SIG-M5 treated with dmso at 0.1 percent for 504 hours (cell line): ENCODE measurements around the gene SHROOM2.
"Not testable (repeated sequence)": the region's sequence is repeated elsewhere in the genome, so short reads cannot be mapped to it uniquely, and the experiment has no call there.

Source experiments
- DNase-seq: peaks from one replicate; lab custom pipeline; 2025; ENCODE audit not compliant: unreplicated experiment; lab: John Stamatoyannopoulos, UW

Gene SHROOM2

DNA sequence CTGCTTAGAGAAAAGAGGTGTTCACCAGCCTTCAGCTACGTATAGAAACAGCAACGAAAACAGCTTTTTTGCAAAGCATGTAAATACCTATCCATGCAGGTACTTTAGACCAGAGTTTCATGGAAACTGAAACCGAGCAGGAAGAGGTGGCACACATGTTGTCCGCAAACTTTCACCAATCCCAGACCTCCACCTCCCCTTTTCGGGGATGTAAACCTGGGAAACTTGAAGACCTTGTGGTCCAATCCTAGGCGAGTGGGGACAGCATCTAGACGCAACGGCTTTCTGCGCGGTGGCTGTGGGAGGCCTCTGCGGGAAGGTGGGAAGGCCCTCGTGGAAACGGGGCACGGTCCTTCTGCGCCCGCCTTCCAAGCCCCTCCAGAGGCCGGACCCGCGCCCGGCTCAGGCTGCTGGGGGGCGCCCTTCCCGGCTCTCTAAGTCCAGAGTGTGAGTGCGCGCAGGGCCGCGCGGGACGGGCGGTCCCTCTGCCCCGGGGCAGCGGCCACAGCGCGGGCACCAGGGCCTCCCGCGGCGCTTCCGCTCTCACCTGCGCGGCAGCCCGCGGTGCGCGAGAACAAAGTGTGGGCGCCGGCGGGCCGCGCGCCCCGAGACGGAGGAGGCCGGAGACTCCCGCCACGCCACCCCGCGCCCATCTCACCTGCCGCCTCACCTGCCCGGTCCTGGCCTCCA, 830 bp upstream of the SHROOM2 start:
- DNase-seq = no peak

DNA sequence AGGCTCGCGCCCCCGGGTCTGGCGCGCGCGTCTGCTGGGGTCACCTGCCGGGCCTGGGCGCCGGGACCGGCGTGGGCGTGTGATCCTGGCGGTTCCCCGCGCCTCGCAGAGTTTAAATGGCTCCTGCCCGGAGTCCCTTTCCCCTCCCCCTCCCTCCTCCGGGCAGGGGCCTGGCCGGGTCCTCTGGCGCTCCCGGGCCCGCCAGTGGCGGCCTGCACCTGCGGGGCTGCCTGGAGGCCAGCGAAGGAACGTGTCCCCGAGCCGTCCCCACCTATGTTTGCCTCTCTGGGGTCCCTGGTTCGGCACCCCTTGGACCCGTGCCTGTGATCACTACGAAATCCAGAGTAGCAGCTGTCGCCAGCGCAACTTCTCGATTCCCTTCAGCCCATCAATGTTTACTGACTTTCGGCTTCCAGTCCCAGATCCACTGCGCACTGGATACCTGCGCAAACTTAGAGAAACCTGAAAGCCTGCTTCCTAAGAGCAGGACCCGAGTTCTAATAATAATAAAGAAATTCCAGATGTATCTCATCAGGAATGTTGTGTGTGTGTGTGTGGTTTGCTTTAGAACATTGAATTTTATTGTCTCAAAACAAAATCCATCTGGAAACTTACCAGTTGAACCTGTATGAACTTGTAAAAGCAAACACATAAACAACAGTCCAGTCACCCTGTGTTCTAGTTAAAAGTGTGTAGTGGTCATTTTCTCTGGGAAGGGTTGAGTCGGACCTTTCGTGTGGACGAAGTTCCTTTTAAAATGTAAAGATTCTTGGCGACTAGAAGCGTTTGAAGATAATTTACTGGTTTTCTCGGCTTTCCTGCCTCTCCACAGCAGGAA, 788 bp downstream of the SHROOM2 start:
- no peak for DNase-seq

DNA sequence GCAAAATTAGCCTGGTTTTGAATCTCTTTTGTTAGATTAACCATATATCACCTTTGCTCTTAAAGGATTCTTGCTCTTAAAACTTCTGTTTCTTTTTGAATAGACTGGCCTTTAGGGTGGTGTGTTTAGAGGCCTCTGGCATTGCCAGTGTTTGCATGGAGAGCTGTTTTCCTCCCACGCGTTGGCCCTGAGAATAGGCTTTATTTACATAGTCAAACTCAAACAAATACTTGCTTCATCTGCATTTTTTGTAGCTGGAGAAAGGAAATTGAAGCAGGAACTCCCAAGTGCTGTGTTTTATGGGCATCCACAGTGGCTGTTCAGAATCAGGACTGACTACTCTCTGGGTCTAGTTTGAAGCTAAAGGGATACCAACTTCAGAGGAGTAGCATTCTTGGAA, 2.7 kb downstream of the SHROOM2 start:
- peak; percentile 20 for DNase-seq

GRCh38 chrX:9789555-9789954, 3.3 kb downstream of the SHROOM2 start:
- no peak for DNase-seq

GRCh38 chrX:9790866-9791265, 4.6 kb downstream of the SHROOM2 start:
- no peak for DNase-seq

DNA sequence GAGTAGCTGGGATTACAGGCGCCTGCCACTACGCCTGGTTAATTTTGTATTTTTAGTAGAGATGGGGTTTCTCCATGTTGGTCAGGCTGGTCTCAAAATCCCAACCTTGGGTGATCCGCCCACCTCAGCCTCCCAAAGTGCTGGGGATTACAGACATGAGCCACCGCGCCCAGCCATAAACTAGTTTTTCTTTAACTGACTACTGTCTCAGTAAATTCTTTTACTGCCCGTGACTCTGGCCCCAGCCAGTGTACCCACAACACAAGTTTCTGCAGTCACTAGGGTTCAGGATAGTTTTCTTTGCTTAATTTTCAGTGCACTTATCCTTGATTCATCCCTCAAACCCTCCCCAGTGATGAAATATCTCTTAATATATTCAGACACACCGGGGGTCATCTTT, 8.3 kb downstream of the SHROOM2 start:
- DNase-seq = no peak

DNA sequence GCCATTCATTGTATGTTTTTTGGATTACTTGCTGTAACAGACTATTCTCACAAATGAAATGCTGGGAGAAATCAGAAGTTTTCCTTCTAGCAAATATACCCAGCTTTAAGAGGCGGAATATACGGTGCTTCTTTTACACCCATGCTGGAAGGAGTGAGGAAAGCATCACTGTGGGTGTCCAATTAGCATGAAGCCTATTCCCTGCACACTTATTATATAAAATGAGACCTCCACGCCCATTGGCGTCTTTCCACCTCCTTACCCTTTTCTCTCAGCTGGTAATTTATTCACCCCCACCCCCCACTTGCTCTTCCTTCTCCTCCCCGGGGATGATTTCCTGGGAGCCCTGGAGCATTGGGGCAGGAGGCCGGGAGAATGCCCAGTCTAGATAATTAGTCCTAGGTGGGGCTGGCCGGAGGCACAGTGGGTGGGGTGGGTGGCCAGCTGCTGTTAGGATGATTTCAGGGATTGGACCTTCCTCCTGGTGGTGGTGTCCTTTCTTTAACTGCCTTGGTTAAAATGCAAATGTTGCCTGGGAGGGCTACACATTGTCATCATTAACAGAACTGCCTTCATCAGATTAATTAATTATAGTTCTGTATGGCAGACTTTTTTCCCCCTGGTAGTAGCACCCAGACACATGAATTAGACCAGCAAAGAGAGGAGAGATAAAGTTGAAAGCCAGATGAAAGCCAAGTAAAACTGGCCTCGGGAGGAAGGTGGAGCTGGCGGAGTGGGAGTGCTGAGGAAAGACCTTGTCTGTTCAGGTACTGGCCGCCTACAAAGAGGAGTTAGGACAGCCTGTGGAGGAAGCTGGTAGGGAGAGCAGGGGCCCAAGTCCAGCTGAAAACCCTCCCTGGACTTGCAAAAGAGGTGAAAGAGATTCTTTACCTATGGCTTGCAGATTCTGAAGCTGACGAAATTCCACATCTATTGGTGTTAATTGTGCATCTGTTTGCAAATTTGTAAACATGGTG, 11.4 kb downstream of the SHROOM2 start:
- no peak for DNase-seq

- no peak for DNase-seq
Observed at GRCh38 chrX:9802737-9803136, 16.5 kb downstream of the SHROOM2 start.

DNA sequence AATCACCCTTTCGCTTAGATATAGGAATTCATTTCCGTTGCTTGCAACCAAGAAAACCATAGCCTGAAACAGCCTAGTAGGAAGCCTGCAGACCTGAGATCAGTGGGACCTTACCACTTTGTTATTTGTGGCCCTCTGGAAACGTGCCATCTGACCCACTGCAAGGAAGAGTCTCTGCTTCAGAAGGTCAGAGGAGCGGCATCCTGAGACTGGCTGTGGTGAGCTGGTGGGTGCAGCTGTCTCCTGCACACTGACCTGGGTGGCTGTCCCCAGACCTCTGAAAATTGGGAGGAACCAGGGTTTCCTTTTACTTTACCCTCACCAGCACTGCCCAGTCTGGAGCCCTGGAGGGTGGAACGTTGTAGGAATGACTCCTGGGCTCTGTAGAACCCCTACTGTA, 18.2 kb downstream of the SHROOM2 start:
- DNase-seq = no peak

DNA sequence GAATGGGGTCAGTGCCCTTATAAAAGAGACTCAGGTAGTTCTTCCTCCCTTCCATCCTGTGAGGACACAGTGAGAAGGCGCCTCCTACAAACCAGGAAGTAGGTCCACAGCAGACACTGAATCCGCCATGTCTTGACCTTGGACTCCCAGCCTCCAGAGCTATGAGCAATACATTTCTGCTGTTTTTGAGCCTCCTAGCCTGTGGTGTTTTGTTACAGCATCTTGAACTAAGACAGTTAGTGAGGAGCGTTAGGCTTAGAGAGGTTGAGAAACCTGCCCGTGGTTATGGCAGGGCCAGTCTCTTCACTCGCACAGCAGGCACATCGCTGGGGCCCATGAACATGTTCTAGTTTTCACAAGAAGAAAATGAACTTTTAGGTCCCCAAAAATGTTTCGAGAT, 19.7 kb downstream of the SHROOM2 start:
- no peak for DNase-seq

DNA sequence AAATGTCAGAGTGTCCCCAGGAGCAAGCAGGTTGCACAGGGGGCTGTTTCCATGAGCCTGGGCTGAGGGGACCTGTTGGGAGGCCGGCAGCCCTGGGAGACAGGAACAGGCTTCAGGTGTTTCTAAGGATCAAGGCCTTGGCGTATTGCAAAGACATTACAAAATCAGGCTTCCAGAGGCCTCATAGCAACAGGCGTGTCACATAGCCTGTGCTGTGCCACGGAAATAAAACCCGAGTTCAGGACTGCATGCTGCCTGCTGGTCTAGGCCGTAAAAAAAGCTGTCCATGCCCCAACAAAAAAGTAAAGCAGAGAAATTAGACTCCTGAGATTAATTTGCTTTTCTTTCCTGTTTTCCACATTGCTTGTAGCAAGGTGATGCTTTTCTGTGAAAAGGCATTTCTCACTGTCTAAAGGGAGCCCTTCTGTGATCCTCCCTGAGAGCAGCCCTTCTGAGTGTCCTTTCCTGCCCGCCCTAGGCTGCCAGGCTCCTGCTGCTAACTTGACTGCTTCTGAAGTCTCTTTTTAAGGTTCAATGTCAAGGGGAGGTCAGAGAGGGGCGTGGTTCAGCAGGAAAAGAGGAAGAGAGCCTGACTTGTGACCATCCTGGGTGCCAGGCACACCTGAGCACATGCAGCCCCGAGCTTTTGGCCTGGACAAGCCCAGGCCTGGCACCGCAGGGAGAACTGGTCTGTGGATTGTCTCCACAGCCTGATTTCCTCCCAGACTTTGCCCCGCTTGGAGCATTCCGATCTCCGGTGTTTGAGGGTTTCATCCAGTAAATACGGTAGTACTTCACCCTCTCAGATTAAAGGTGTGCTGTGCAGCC, 21.3 kb downstream of the SHROOM2 start:
- no peak for DNase-seq

DNA sequence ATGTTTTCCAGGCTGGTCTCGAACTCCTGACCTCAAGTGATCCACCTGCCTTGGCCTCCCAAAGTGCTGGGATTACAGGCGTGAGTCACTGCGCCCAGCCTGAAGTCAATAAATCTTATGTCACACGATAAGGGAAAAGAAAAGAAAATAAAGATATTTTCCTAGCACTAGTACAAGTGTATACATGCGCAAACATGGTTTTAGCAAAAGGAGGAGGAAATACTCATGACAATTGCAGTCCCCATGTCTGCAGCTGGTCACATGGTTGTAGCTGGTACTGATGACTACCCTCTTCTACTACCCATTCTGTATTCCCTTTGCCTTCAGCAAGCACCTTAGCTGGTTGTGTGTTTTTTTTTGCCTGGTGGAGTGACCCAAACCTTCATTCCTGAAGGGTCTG, 23.6 kb downstream of the SHROOM2 start:
- DNase-seq = not testable (repeated sequence)

DNA sequence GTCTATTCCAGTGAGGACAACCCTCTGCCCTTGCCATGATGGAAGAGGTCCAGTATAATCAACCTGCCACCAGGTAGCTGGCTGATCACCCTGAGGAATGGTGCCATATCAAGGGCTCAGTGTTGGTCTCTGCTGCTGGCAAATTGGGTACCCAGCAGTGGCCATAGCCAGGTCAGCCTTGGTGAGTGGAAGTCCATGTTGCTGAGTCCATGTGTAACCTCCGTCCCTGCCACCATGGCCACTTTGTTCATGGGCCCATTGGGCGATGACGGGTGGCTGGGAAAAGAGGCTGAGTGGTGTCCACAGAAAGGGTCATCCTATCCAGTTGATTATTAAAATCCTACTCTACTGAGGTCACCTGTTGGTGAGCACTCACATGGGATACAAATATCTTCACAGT, 24.9 kb downstream of the SHROOM2 start:
- DNase-seq = not testable (repeated sequence)

GRCh38 chrX:9816084-9816700, 30.0 kb downstream of the SHROOM2 start:
- DNase-seq = no peak

- DNase-seq = no peak
Observed at GRCh38 chrX:9821572-9821971, 35.3 kb downstream of the SHROOM2 start.

DNA sequence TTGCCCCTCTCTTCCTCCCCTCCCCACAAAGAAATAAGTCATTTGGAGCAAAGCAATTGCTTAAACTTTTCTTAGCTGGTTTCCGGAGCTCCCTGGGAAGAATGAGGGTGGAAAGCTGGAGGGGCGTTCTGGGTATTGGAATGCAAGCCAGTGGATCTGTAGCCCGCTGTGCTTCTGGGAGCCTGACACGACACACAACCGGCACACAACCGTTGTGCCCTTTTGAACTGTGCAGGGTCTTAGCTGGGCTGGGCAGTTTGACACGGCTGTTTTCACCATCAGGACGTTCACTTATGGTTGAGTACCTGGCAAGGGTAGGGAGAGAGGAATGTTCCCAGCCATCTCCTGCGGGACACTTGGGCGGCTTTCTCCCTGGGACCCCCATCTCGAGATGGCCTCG, 38.3 kb downstream of the SHROOM2 start:
- no peak for DNase-seq

DNA sequence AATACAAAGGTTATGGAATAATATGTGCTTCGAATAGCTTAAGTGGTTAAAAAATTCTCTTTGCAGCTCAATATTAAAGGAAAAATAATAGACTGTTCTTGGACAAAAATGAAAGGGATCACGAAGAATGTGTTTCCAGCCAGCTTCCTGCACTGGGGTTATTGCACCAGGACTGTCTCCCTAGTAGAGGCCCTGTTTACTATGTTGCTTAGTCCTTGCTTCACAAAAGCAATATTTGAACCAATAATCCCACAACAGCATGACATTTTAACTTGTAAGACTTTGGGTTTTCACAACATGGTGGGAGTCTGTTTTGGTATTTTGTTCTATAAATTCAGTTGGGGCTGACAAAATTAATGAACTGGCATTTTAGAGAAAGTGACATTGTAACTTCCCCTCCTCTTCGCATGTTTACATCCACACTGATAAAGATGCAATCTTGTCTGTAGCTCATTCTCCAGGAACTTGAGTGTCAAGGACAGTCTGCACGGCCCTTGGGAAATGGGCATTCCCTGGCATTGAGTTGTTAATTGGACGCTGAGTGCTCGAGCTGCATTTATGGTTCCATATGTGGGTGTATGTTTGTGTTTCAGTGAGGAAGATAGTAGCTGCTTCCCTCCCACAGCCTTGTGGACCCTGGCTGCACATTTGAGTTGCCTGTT, 39.0 kb downstream of the SHROOM2 start:
- no peak for DNase-seq

DNA sequence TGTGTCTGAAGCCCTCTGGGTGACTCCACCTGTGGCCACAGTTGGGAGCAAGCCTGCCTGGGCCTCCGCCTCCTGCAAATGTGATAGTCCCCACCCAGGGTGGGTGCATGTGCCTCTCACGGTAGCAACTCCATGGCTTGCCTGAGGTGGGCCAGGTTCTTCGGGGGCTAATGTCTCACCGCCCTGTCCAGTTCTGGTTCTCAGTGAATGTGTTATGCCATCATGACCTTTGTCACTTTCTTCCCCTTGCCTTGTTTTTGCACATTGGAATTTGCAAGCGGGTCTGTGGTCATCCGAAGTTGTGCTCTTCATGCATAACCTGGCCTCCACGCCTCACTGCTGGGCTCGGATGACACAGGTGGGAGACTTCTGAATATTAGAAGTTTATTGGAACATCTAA, 39.7 kb downstream of the SHROOM2 start:
- no peak for DNase-seq
